GM21423 (cell line): ENCODE results near the gene RHBDD3.

Experiments
- ATAC-seq: cut with Tn5 transposase; IDR thresholded peaks from one replicate; pipeline ENCODE4 v1.9.1; 2021; ENCODE audit warnings: mild to moderate bottlenecking, moderate library complexity; ENCODE audit not compliant: unreplicated experiment

The RHBDD3 gene

GRCh38 chr22:29270475-29271271 is 2.9 kb upstream of the RHBDD3 start:
- ATAC-seq, result no peak

- ATAC-seq, result no peak
Observed at GRCh38 chr22:29269731-29270474, 2.1 kb upstream of the RHBDD3 start.

GRCh38 chr22:29269230-29269604 is 1.4 kb upstream of the RHBDD3 start:
- ATAC-seq, result no peak

- peak; percentile 15 for ATAC-seq
Observed at GRCh38 chr22:29268511-29269229, 889 bp upstream of the RHBDD3 start.

- ATAC-seq, result no peak
Observed at GRCh38 chr22:29267462-29267857, 321 bp downstream of the RHBDD3 start.

GRCh38 chr22:29266564-29267461 is 968 bp downstream of the RHBDD3 start:
- no peak for ATAC-seq

- ATAC-seq, result no peak
Observed at GRCh38 chr22:29265929-29266328, 1.9 kb downstream of the RHBDD3 start.

- no peak for ATAC-seq
Observed at GRCh38 chr22:29265305-29265704, 2.5 kb downstream of the RHBDD3 start.

- ATAC-seq, result no peak
Observed at GRCh38 chr22:29263791-29264276, 3.9 kb downstream of the RHBDD3 start.

GRCh38 chr22:29260601-29261315 is 7.0 kb downstream of the RHBDD3 start:
- no peak for ATAC-seq

- ATAC-seq, result no peak
Observed at GRCh38 chr22:29260031-29260560, 7.7 kb downstream of the RHBDD3 start.

- no peak for ATAC-seq
Observed at GRCh38 chr22:29259253-29259899, 8.4 kb downstream of the RHBDD3 start.

- ATAC-seq, result no peak
Observed at GRCh38 chr22:29258407-29259252, 9.2 kb downstream of the RHBDD3 start.

- ATAC-seq, result no peak
Observed at GRCh38 chr22:29257751-29258181, 10.0 kb downstream of the RHBDD3 start.

- ATAC-seq, result no peak
Observed at GRCh38 chr22:29256606-29257325, 11.0 kb downstream of the RHBDD3 start.

GRCh38 chr22:29255064-29255621 is 12.6 kb downstream of the RHBDD3 start:
- ATAC-seq, result no peak

GRCh38 chr22:29254286-29254660 is 13.5 kb downstream of the RHBDD3 start:
- ATAC-seq, result no peak
